IPS-15b (cell line): Measurements from ENCODE around the gene DIP2A.
"Not testable (repeated sequence)": the region's sequence is repeated elsewhere in the genome, so short reads cannot be mapped to it uniquely, and the experiment has no call there.

Experiments
- H3K27me3 ChIP-seq: one replicate; pipeline ENCODE4 v1.6.1; 2013; ENCODE audit warnings: low read length; ENCODE audit not compliant: control insufficient read depth, insufficient read depth
- H3K36me3 ChIP-seq: one replicate; pipeline ENCODE4 v1.6.1; 2013; ENCODE audit warnings: low read length; ENCODE audit not compliant: control insufficient read depth, insufficient read depth
- H3K4me1 ChIP-seq: one replicate; pipeline ENCODE4 v1.6.1; 2013; ENCODE audit warnings: mild to moderate bottlenecking, low read length; ENCODE audit not compliant: control insufficient read depth, insufficient read depth
- H3K4me3 ChIP-seq: one replicate; pipeline ENCODE4 v1.5.1; 2013; ENCODE audit warnings: low read depth, low read length
- H3K9ac ChIP-seq: one replicate; pipeline ENCODE4 v1.6.1; 2013; ENCODE audit warnings: low read depth, mild to moderate bottlenecking, low read length
- H3K9me3 ChIP-seq: one replicate; pipeline ENCODE4 v1.6.1; 2013; ENCODE audit warnings: mild to moderate bottlenecking, low read length; ENCODE audit not compliant: control insufficient read depth, insufficient read depth

Gene DIP2A

GRCh38 chr21:46516068-46516467, 57.4 kb downstream of the DIP2A start:
- no peak overlapping the region for H3K9ac ChIP-seq
- H3K4me1 ChIP-seq = no peaks in the 10 kb centered on the region
- H3K4me3 ChIP-seq = no peak overlapping the region
- no peaks in the 10 kb centered on the region for H3K9me3 ChIP-seq
- no peaks in the 10 kb centered on the region for H3K36me3 ChIP-seq
- no peaks in the 10 kb centered on the region for H3K27me3 ChIP-seq

- H3K4me3 ChIP-seq = no peak overlapping the region
- H3K27me3 ChIP-seq = no peaks in the 10 kb centered on the region
- no peaks in the 10 kb centered on the region for H3K36me3 ChIP-seq
- no peak overlapping the region for H3K9ac ChIP-seq
- H3K4me1 ChIP-seq = no peaks in the 10 kb centered on the region
- no peaks in the 10 kb centered on the region for H3K9me3 ChIP-seq
These were observed 58.7 kb downstream of the DIP2A start for GRCh38 chr21:46517361-46517760.

GRCh38 chr21:46518983-46519583, 60.4 kb downstream of the DIP2A start:
- H3K4me1 ChIP-seq = no peaks in the 10 kb centered on the region
- no peaks in the 10 kb centered on the region for H3K36me3 ChIP-seq
- no peaks in the 10 kb centered on the region for H3K9me3 ChIP-seq
- H3K9ac ChIP-seq = no peak overlapping the region
- no peak overlapping the region for H3K4me3 ChIP-seq
- no peaks in the 10 kb centered on the region for H3K27me3 ChIP-seq

GRCh38 chr21:46527393-46527792, 68.7 kb downstream of the DIP2A start:
- not testable (repeated sequence) for H3K4me3 ChIP-seq, H3K9ac ChIP-seq, H3K27me3 ChIP-seq, H3K4me1 ChIP-seq, H3K9me3 ChIP-seq
- peaks cover 10% of the 10 kb centered on the region for H3K36me3 ChIP-seq

- Histone ChIP-seq H3K9ac (no peak overlapping the region), H3K27me3 (no peaks in the 10 kb centered on the region), H3K36me3 (peaks cover 10% of the 10 kb centered on the region), H3K4me1 (no peaks in the 10 kb centered on the region), H3K9me3 (no peaks in the 10 kb centered on the region), H3K4me3 (no peak overlapping the region)
These were observed 69.1 kb downstream of the DIP2A start for GRCh38 chr21:46527801-46528200.

GRCh38 chr21:46532080-46532479, 73.4 kb downstream of the DIP2A start:
- H3K4me3 ChIP-seq = no peak overlapping the region
- peaks cover 20% of the 10 kb centered on the region for H3K36me3 ChIP-seq
- H3K9me3 ChIP-seq = no peaks in the 10 kb centered on the region
- H3K4me1 ChIP-seq = no peaks in the 10 kb centered on the region
- H3K27me3 ChIP-seq = no peaks in the 10 kb centered on the region
- H3K9ac ChIP-seq = no peak overlapping the region

- no peaks in the 10 kb centered on the region for H3K27me3 ChIP-seq
- H3K4me1 ChIP-seq = no peaks in the 10 kb centered on the region
- no peaks in the 10 kb centered on the region for H3K9me3 ChIP-seq
- H3K36me3 ChIP-seq = peaks cover 36% of the 10 kb centered on the region
- H3K9ac ChIP-seq = no peak overlapping the region
- no peak overlapping the region for H3K4me3 ChIP-seq
These were observed 78.3 kb downstream of the DIP2A start for GRCh38 chr21:46537026-46537425.

GRCh38 chr21:46538262-46538661, 79.6 kb downstream of the DIP2A start:
- H3K9me3 ChIP-seq = no peaks in the 10 kb centered on the region
- H3K4me1 ChIP-seq = no peaks in the 10 kb centered on the region
- no peak overlapping the region for H3K4me3 ChIP-seq
- no peaks in the 10 kb centered on the region for H3K27me3 ChIP-seq
- H3K9ac ChIP-seq = no peak overlapping the region
- peaks cover 39% of the 10 kb centered on the region for H3K36me3 ChIP-seq

GRCh38 chr21:46538851-46539666, 80.4 kb downstream of the DIP2A start:
- Histone ChIP-seq H3K36me3 (peaks cover 34% of the 10 kb centered on the region), H3K9me3 (no peaks in the 10 kb centered on the region), H3K4me1 (no peaks in the 10 kb centered on the region), H3K9ac (no peak overlapping the region), H3K27me3 (no peaks in the 10 kb centered on the region), H3K4me3 (no peak overlapping the region)

GRCh38 chr21:46540087-46540710, 81.5 kb downstream of the DIP2A start:
- no peak overlapping the region for H3K4me3 ChIP-seq
- H3K9ac ChIP-seq = no peak overlapping the region
- no peaks in the 10 kb centered on the region for H3K9me3 ChIP-seq
- H3K36me3 ChIP-seq = peaks cover 31% of the 10 kb centered on the region
- no peaks in the 10 kb centered on the region for H3K4me1 ChIP-seq
- H3K27me3 ChIP-seq = no peaks in the 10 kb centered on the region

- H3K4me3 ChIP-seq = no peak overlapping the region
- H3K9ac ChIP-seq = no peak overlapping the region
- H3K4me1 ChIP-seq = no peaks in the 10 kb centered on the region
- H3K36me3 ChIP-seq = peaks cover 43% of the 10 kb centered on the region
- no peaks in the 10 kb centered on the region for H3K9me3 ChIP-seq
- H3K27me3 ChIP-seq = no peaks in the 10 kb centered on the region
These were observed 84.0 kb downstream of the DIP2A start for GRCh38 chr21:46542588-46543124.

GRCh38 chr21:46543306-46543705, 84.6 kb downstream of the DIP2A start:
- H3K9ac ChIP-seq = no peak overlapping the region
- H3K4me3 ChIP-seq = no peak overlapping the region
- H3K36me3 ChIP-seq = peaks cover 45% of the 10 kb centered on the region
- no peaks in the 10 kb centered on the region for H3K27me3 ChIP-seq
- H3K9me3 ChIP-seq = no peaks in the 10 kb centered on the region
- H3K4me1 ChIP-seq = no peaks in the 10 kb centered on the region
